KOPT-K1 (cell line): ENCODE results near the gene GGNBP2.
A peak's percentile ranks its signal among the peaks of the same experiment; 100 is the strongest.

Experiments used
- H3K27ac ChIP-seq: fragments of 200-600 bp; sonication (generic); 2 replicates; pipeline ENCODE4 v1.5.1; 2016; ENCODE audit warnings: antibody characterized with exemption, mild to moderate bottlenecking, low read depth, low read length; ENCODE audit not compliant: poor library complexity, severe bottlenecking
- H3K36me3 ChIP-seq: fragments of 200-600 bp; sonication (generic); 2 replicates; pipeline ENCODE4 v1.5.1; 2017; ENCODE audit warnings: antibody characterized with exemption, mild to moderate bottlenecking, low read length, moderate library complexity; ENCODE audit not compliant: insufficient read depth
- H3K9me3 ChIP-seq: fragments of 200-600 bp; sonication (generic); 2 replicates; pipeline ENCODE4 v1.5.1; 2017; ENCODE audit warnings: antibody characterized with exemption, low read length, mild to moderate bottlenecking; ENCODE audit not compliant: insufficient read depth, poor library complexity, severe bottlenecking

The GGNBP2 gene

GRCh38 chr17:36578671-36579070 is 34.0 kb downstream of the GGNBP2 start:
- no peak overlapping the region for H3K27ac ChIP-seq
- H3K9me3 ChIP-seq: no peaks in the 10 kb centered on the region
- H3K36me3 ChIP-seq: peaks cover 95% of the 10 kb centered on the region

GRCh38 chr17:36583787-36584186 is 39.1 kb downstream of the GGNBP2 start:
- Histone ChIP-seq H3K36me3 (peaks cover 99% of the 10 kb centered on the region), H3K27ac (no peak overlapping the region), H3K9me3 (no peaks in the 10 kb centered on the region)

- H3K36me3 ChIP-seq: peaks cover 90% of the 10 kb centered on the region
- H3K27ac ChIP-seq: no peak overlapping the region
- H3K9me3 ChIP-seq: no peaks in the 10 kb centered on the region
These were observed 41.4 kb downstream of the GGNBP2 start for GRCh38 chr17:36586138-36586537.

GRCh38 chr17:36590082-36590481 is 45.4 kb downstream of the GGNBP2 start:
- Histone ChIP-seq H3K27ac (peak overlapping the region; percentile 42), H3K36me3 (peaks cover 53% of the 10 kb centered on the region), H3K9me3 (no peaks in the 10 kb centered on the region)

- H3K27ac ChIP-seq: peak within 1 kb of the TSS; percentile 42
- H3K36me3 ChIP-seq: peaks cover 37% of the 10 kb centered on the region
- H3K9me3 ChIP-seq: no peaks in the 10 kb centered on the region
These were observed 47.0 kb downstream of the GGNBP2 start, which contains the start of gene DHRS11 for GRCh38 chr17:36591434-36592315. DHRS11 (plus strand) TSS chr17:36591879; CDS start chr17:36592010, 131 bp downstream.

- peaks cover 31% of the 10 kb centered on the region for H3K36me3 ChIP-seq
- H3K27ac ChIP-seq: peak overlapping the region; percentile 42
These were observed 47.6 kb downstream of the GGNBP2 start for GRCh38 chr17:36592316-36592715.

GRCh38 chr17:36592716-36593321 is 48.1 kb downstream of the GGNBP2 start:
- peaks cover 26% of the 10 kb centered on the region for H3K36me3 ChIP-seq
- H3K27ac ChIP-seq: no peak overlapping the region
- H3K9me3 ChIP-seq: no peaks in the 10 kb centered on the region

More at GRCh38 chr17:36592316-36592715, 47.6 kb downstream of the GGNBP2 start:
- H3K9me3 ChIP-seq: no peaks in the 10 kb centered on the region

GRCh38 chr17:36593656-36594316 is 49.1 kb downstream of the GGNBP2 start:
- peaks cover 17% of the 10 kb centered on the region for H3K36me3 ChIP-seq
- H3K9me3 ChIP-seq: no peaks in the 10 kb centered on the region
- no peak overlapping the region for H3K27ac ChIP-seq

- H3K9me3 ChIP-seq: no peaks in the 10 kb centered on the region
- no peak overlapping the region for H3K27ac ChIP-seq
- peaks cover 9% of the 10 kb centered on the region for H3K36me3 ChIP-seq
These were observed 50.1 kb downstream of the GGNBP2 start for GRCh38 chr17:36594626-36595401.

- no peak overlapping the region for H3K27ac ChIP-seq
- no peaks in the 10 kb centered on the region for H3K36me3 ChIP-seq
- no peaks in the 10 kb centered on the region for H3K9me3 ChIP-seq
These were observed 52.5 kb downstream of the GGNBP2 start for GRCh38 chr17:36597226-36597625.

- Histone ChIP-seq H3K9me3 (no peaks in the 10 kb centered on the region), H3K27ac (no peak overlapping the region), H3K36me3 (no peaks in the 10 kb centered on the region)
These were observed 53.4 kb downstream of the GGNBP2 start for GRCh38 chr17:36597866-36598777.

- H3K27ac ChIP-seq: no peak overlapping the region
- no peaks in the 10 kb centered on the region for H3K9me3 ChIP-seq
- peaks cover 4% of the 10 kb centered on the region; the same call in 1 of the 2 replicates for H3K36me3 ChIP-seq
These were observed 54.3 kb downstream of the GGNBP2 start for GRCh38 chr17:36598951-36599401.

GRCh38 chr17:36599546-36600250 is 55.0 kb downstream of the GGNBP2 start:
- Histone ChIP-seq H3K36me3 (peaks cover 9% of the 10 kb centered on the region; the same call in 1 of the 2 replicates), H3K9me3 (no peaks in the 10 kb centered on the region), H3K27ac (no peak overlapping the region)
